ENCODE data around the gene TICAM1.
A peak's percentile ranks its signal among the peaks of the same experiment; 100 is the strongest.

The TICAM1 gene

GRCh38 chr19:4831304-4831978 is at the start of gene TICAM1:
TICAM1 (minus strand) TSS chr19:4831712; CDS start chr19:4818377, 13,335 bp downstream.
- Histone ChIP-seq H3K4me1 (ENCODE audit: control insufficient read depth in 1 of 2, insufficient read depth in 2 of 2, low read length in 2 of 2) (peaks cover 3 to 15% of the 10 kb centered on the region in 2 donors), H3K4me3 (ENCODE audit: low read depth in 1 of 2, low read length in 2 of 2) (peak within 1 kb of the TSS; percentile 82 to 91), H3K27me3 (ENCODE audit: low read depth, low read length) (no peaks in the 10 kb centered on the region), H3K27ac (ENCODE audit: low read length) (peak within 1 kb of the TSS; percentile 96), H3K9me3 (ENCODE audit: control insufficient read depth in 1 of 2, low read length in 2 of 2) (no peaks in the 10 kb centered on the region), H3K36me3 (ENCODE audit: control insufficient read depth in 1 of 2, insufficient read depth in 2 of 2, low read length in 2 of 2) (no peaks in the 10 kb centered on the region)

- Histone ChIP-seq H3K9me3 (ENCODE audit: control insufficient read depth in 1 of 2, low read length in 2 of 2) (no peaks in the 10 kb centered on the region), H3K4me3 (ENCODE audit: low read depth in 1 of 2, low read length in 2 of 2) (no peak overlapping the region), H3K27me3 (ENCODE audit: low read depth, low read length) (no peaks in the 10 kb centered on the region), H3K36me3 (ENCODE audit: control insufficient read depth in 1 of 2, insufficient read depth in 2 of 2, low read length in 2 of 2) (no peaks in the 10 kb centered on the region), H3K4me1 (ENCODE audit: control insufficient read depth in 1 of 2, insufficient read depth in 2 of 2, low read length in 2 of 2) (no peaks in the 10 kb centered on the region), H3K27ac (ENCODE audit: low read length) (no peak overlapping the region)
Observed at GRCh38 chr19:4879041-4879440, 47.5 kb upstream of the TICAM1 start.

- Histone ChIP-seq H3K36me3 (ENCODE audit: control insufficient read depth in 1 of 2, insufficient read depth in 2 of 2, low read length in 2 of 2) (no peaks in the 10 kb centered on the region), H3K27me3 (ENCODE audit: low read depth, low read length) (no peaks in the 10 kb centered on the region), H3K4me1 (ENCODE audit: control insufficient read depth in 1 of 2, insufficient read depth in 2 of 2, low read length in 2 of 2) (no peaks in the 10 kb centered on the region), H3K27ac (ENCODE audit: low read length) (no peak overlapping the region), H3K4me3 (ENCODE audit: low read depth in 1 of 2, low read length in 2 of 2) (no peak overlapping the region), H3K9me3 (ENCODE audit: control insufficient read depth in 1 of 2, low read length in 2 of 2) (no peaks in the 10 kb centered on the region)
Observed at GRCh38 chr19:4878491-4878968, 47.0 kb upstream of the TICAM1 start.

- no peaks in the 10 kb centered on the region for H3K36me3 ChIP-seq (ENCODE audit: control insufficient read depth in 1 of 2, insufficient read depth in 2 of 2, low read length in 2 of 2)
- no peak overlapping the region for H3K4me3 ChIP-seq (ENCODE audit: low read depth in 1 of 2, low read length in 2 of 2)
- no peak overlapping the region for H3K27ac ChIP-seq (ENCODE audit: low read length)
- H3K9me3 ChIP-seq (ENCODE audit: control insufficient read depth in 1 of 2, low read length in 2 of 2) = no peaks in the 10 kb centered on the region
- H3K4me1 ChIP-seq (ENCODE audit: control insufficient read depth in 1 of 2, insufficient read depth in 2 of 2, low read length in 2 of 2) = no peaks in the 10 kb centered on the region
- H3K27me3 ChIP-seq (ENCODE audit: low read depth, low read length) = no peaks in the 10 kb centered on the region
Observed at GRCh38 chr19:4877753-4878490, 46.4 kb upstream of the TICAM1 start.

GRCh38 chr19:4873930-4874329 is 42.4 kb upstream of the TICAM1 start:
- no peak overlapping the region for H3K4me3 ChIP-seq (ENCODE audit: low read depth in 1 of 2, low read length in 2 of 2)
- no peaks in the 10 kb centered on the region for H3K27me3 ChIP-seq (ENCODE audit: low read depth, low read length)
- H3K27ac ChIP-seq (ENCODE audit: low read length) = no peak overlapping the region
- no peaks in the 10 kb centered on the region for H3K9me3 ChIP-seq (ENCODE audit: control insufficient read depth in 1 of 2, low read length in 2 of 2)
- H3K36me3 ChIP-seq (ENCODE audit: control insufficient read depth in 1 of 2, insufficient read depth in 2 of 2, low read length in 2 of 2) = no peaks in the 10 kb centered on the region
- H3K4me1 ChIP-seq (ENCODE audit: control insufficient read depth in 1 of 2, insufficient read depth in 2 of 2, low read length in 2 of 2) = no peaks in the 10 kb centered on the region

GRCh38 chr19:4871711-4872110 is 40.2 kb upstream of the TICAM1 start:
- H3K4me3 ChIP-seq (ENCODE audit: low read depth in 1 of 2, low read length in 2 of 2) = no peak overlapping the region
- no peaks in the 10 kb centered on the region for H3K9me3 ChIP-seq (ENCODE audit: control insufficient read depth in 1 of 2, low read length in 2 of 2)
- peaks cover 0 to under 1% of the 10 kb centered on the region in 2 donors for H3K4me1 ChIP-seq (ENCODE audit: control insufficient read depth in 1 of 2, insufficient read depth in 2 of 2, low read length in 2 of 2)
- no peaks in the 10 kb centered on the region for H3K36me3 ChIP-seq (ENCODE audit: control insufficient read depth in 1 of 2, insufficient read depth in 2 of 2, low read length in 2 of 2)
- H3K27me3 ChIP-seq (ENCODE audit: low read depth, low read length) = no peaks in the 10 kb centered on the region
- H3K27ac ChIP-seq (ENCODE audit: low read length) = no peak overlapping the region

GRCh38 chr19:4870025-4870700 is 38.7 kb upstream of the TICAM1 start:
- H3K4me1 ChIP-seq (ENCODE audit: control insufficient read depth in 1 of 2, insufficient read depth in 2 of 2, low read length in 2 of 2) = peaks cover 4% of the 10 kb centered on the region in 2 donors
- no peak overlapping the region for H3K4me3 ChIP-seq (ENCODE audit: low read depth in 1 of 2, low read length in 2 of 2)
- H3K27ac ChIP-seq (ENCODE audit: low read length) = no peak overlapping the region
- no peaks in the 10 kb centered on the region for H3K9me3 ChIP-seq (ENCODE audit: control insufficient read depth in 1 of 2, low read length in 2 of 2)
- H3K27me3 ChIP-seq (ENCODE audit: low read depth, low read length) = no peaks in the 10 kb centered on the region
- no peaks in the 10 kb centered on the region for H3K36me3 ChIP-seq (ENCODE audit: control insufficient read depth in 1 of 2, insufficient read depth in 2 of 2, low read length in 2 of 2)

GRCh38 chr19:4868286-4868834 is 36.8 kb upstream of the TICAM1 start:
- no peak overlapping the region for H3K27ac ChIP-seq (ENCODE audit: low read length)

GRCh38 chr19:4867534-4868285 is 36.2 kb upstream of the TICAM1 start, which contains the start of gene PLIN3:
PLIN3 (minus strand) TSS chr19:4867667; CDS start chr19:4861394, 6,273 bp downstream.
- H3K4me1 ChIP-seq (ENCODE audit: control insufficient read depth in 1 of 2, insufficient read depth in 2 of 2, low read length in 2 of 2) = peaks cover 4% of the 10 kb centered on the region in 2 donors
- H3K27ac ChIP-seq (ENCODE audit: low read length) = peak within 1 kb of the TSS; percentile 73
- no peaks in the 10 kb centered on the region for H3K36me3 ChIP-seq (ENCODE audit: control insufficient read depth in 1 of 2, insufficient read depth in 2 of 2, low read length in 2 of 2)
- peak within 1 kb of the TSS; percentile 81 to 84 for H3K4me3 ChIP-seq (ENCODE audit: low read depth in 1 of 2, low read length in 2 of 2)
- no peaks in the 10 kb centered on the region for H3K27me3 ChIP-seq (ENCODE audit: low read depth, low read length)
- no peaks in the 10 kb centered on the region for H3K9me3 ChIP-seq (ENCODE audit: control insufficient read depth in 1 of 2, low read length in 2 of 2)

More at GRCh38 chr19:4868286-4868834, 36.8 kb upstream of the TICAM1 start:
- H3K36me3 ChIP-seq (ENCODE audit: control insufficient read depth in 1 of 2, insufficient read depth in 2 of 2, low read length in 2 of 2) = no peaks in the 10 kb centered on the region
- no peaks in the 10 kb centered on the region for H3K27me3 ChIP-seq (ENCODE audit: low read depth, low read length)
- H3K9me3 ChIP-seq (ENCODE audit: control insufficient read depth in 1 of 2, low read length in 2 of 2) = no peaks in the 10 kb centered on the region
- H3K4me3 ChIP-seq (ENCODE audit: low read depth in 1 of 2, low read length in 2 of 2) = peak overlapping the region in 1 of 2 donors; percentile 81
- H3K4me1 ChIP-seq (ENCODE audit: control insufficient read depth in 1 of 2, insufficient read depth in 2 of 2, low read length in 2 of 2) = peaks cover 4% of the 10 kb centered on the region in 2 donors

GRCh38 chr19:4866595-4867424 is 35.3 kb upstream of the TICAM1 start:
- Histone ChIP-seq H3K9me3 (ENCODE audit: control insufficient read depth in 1 of 2, low read length in 2 of 2) (no peaks in the 10 kb centered on the region), H3K27ac (ENCODE audit: low read length) (peak overlapping the region; percentile 73), H3K4me1 (ENCODE audit: control insufficient read depth in 1 of 2, insufficient read depth in 2 of 2, low read length in 2 of 2) (peaks cover 4% of the 10 kb centered on the region in 2 donors), H3K36me3 (ENCODE audit: control insufficient read depth in 1 of 2, insufficient read depth in 2 of 2, low read length in 2 of 2) (no peaks in the 10 kb centered on the region), H3K4me3 (ENCODE audit: low read depth in 1 of 2, low read length in 2 of 2) (peak overlapping the region; percentile 81 to 84), H3K27me3 (ENCODE audit: low read depth, low read length) (no peaks in the 10 kb centered on the region)
